Right ventricle myocardium superior (tissue), 1 donor: ENCODE measurements around the gene FBXO9. TPM values are rescaled to one million over a fixed set of nuclear protein-coding genes. Genes with fewer than 3 reads are reported as not detected.
"Not testable (repeated sequence)": the region's sequence is repeated elsewhere in the genome, so short reads cannot be mapped to it uniquely, and the experiment has no call there.

Source experiments
- ATAC-seq: fragments of 200-7000 bp; cut with Tn5 transposase; one replicate; pipeline ENCODE4 v1.9.1; 2020; ENCODE audit warnings: mild to moderate bottlenecking; ENCODE audit not compliant: poor library complexity
- DNase-seq: peaks from one replicate; pipeline ENCODE4 v3.0.0-alpha.2; 2020
- intact Hi-C: fragments of 100-400 bp; cut with DNase I; formaldehyde crosslinking; loops from one replicate; pipeline ENCODE4 v1.11.2; 2022
- total RNA-seq: library from RNA; stranded (reverse); fragmentation: NEBNext Ultra II Directional; extraction: Animal tissue kit (Norgen Biotek cat#: 25700); gene quantifications from one replicate; pipeline ENCODE4 v1.2.1, GENCODE V29; 2021
- donor health status: DM: no; HTN: yes; CAD: no; lungs with severe emphysema.

The FBXO9 gene
- total RNA-seq, 1 donor from 2014 or later, result 40.2 TPM

GRCh38 chr6:53044071-53044470 lies 21.1 kb upstream of the FBXO9 start:
- ATAC-seq (peak; percentile 61), DNase-seq (no peak)
- intact Hi-C loops, result loop anchor here (5.0 kb wide), 1 partner anchor 47 kb away; the partner anchor contains the start of gene GSTA4

GRCh38 chr6:53044572-53044971 lies 20.6 kb upstream of the FBXO9 start:
- DNase-seq (no peak), ATAC-seq (no peak)
- intact Hi-C loops, result loop anchor here (5.0 kb wide), 1 partner anchor 47 kb away; the partner anchor contains the start of gene GSTA4

- intact Hi-C loops, result no loop called here
- ATAC-seq (no peak), DNase-seq (no peak)
These were observed 19.1 kb upstream of the FBXO9 start for GRCh38 chr6:53045891-53046673.

GRCh38 chr6:53048431-53049195 lies 16.6 kb upstream of the FBXO9 start:
- intact Hi-C loops, result no loop called here
- ATAC-seq, result no peak
- no peak for DNase-seq

- DNase-seq (no peak), ATAC-seq (no peak)
- intact Hi-C loops, result no loop called here
These were observed 15.8 kb upstream of the FBXO9 start for GRCh38 chr6:53049415-53049814.

DNA sequence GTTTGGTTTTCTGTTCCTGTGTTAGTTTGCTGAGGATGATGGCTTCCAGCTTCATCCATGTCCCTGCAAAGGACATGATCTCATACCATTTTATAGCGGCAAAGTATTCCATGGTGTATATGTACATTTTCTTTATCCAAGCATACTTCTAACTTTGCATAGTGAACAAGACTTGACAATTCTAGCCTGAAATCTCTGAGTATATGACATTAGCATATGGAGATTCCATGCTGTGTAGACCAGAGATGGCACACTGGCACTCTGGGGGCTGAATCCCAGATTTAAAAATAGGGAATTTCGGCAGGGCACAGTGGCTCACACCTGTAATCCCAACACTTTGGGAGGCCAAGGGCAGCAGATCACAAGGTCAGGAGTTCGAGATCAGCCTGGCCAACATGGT lies 13.1 kb upstream of the FBXO9 start:
- ATAC-seq, DNase-seq, intact Hi-C loops: not testable (repeated sequence)

DNA sequence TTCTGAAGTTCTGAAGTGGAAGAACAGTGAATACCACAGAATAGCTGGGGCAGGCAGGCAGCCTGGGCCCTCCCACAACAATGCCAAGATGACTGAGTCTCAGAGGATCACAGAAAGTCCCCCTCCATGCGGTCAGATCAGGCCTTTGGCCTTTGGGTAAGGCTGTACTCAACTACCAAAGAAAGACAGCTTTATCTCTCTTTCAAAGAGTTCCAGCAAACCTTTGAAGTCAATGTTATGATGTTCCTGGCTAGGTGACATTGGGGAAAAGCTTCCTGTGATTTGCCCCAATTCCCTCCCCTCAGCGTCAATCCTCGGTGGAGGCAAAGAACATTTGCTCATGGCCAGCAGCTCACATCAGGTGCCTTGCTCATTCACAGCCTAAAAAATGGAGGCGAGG lies 10.7 kb upstream of the FBXO9 start:
- ATAC-seq (no peak), DNase-seq (no peak)
- intact Hi-C loops, result no loop called here

DNA sequence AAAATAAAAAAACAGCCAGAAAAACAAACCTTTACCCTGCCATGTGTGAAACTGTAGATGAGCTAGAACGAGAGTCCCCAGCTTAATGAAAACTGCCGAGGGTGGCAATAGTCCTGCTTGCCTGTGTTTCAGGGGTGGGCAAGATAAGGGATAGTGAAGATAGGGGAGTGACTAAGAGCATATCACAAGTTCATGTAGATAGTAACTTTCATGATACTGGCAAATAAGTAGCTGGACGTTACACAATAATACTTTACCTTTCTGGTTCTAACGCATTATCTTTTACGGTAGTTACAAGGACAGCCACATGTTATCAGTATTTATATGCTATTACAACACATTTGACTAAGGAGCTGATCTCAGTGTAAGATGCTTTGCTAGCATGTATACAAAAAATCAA lies 9.3 kb upstream of the FBXO9 start:
- ATAC-seq, result no peak
- no peak for DNase-seq
- intact Hi-C loops, result no loop called here

- DNase-seq (no peak), ATAC-seq (no peak)
- intact Hi-C loops, result no loop called here
These were observed 8.9 kb upstream of the FBXO9 start for GRCh38 chr6:53056273-53056672.

DNA sequence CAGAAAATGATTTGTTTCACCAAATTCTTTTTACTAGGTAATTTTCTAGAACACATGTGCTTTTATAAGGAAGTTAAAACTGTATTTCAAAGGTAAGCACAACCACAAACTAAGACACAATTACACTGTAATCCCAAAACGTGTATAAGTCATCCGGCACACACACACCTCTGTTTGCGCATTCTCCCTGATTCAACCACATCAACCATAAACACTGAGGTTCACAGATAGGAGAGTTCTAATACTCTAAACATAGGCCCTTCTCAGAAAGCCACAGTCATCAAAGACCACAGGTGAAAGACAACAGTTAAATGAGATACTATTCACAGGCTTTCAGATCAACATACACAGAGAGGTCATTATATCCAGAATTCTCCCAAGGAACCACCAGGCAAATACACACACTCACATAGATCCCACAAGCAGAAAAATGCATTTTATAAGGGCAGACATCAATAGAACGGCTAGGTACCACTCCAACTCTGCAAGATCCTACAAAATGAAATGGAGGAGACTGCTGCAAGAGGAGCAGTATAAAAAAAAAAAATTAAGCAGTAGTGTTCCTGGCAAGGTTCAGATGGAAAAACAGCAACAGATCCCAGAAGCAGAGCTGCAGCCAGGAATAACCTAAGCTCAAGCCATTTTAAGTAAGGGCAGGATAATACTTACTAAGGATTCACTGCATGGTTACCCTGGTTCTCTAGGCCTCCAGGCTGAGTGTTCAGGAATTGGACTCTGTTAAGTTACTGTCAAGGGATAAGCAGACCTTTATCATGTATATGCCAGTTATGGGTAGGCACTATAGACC lies 6.6 kb upstream of the FBXO9 start:
- no peak for DNase-seq
- intact Hi-C loops, result no loop called here
- ATAC-seq, result peak; percentile 25

- ATAC-seq (no peak), DNase-seq (no peak)
- intact Hi-C loops, result no loop called here
These were observed 5.3 kb upstream of the FBXO9 start for GRCh38 chr6:53059648-53060589.

GRCh38 chr6:53062169-53062539 lies 3.0 kb upstream of the FBXO9 start:
- DNase-seq, result no peak
- no peak for ATAC-seq
- intact Hi-C loops, result no loop called here

DNA sequence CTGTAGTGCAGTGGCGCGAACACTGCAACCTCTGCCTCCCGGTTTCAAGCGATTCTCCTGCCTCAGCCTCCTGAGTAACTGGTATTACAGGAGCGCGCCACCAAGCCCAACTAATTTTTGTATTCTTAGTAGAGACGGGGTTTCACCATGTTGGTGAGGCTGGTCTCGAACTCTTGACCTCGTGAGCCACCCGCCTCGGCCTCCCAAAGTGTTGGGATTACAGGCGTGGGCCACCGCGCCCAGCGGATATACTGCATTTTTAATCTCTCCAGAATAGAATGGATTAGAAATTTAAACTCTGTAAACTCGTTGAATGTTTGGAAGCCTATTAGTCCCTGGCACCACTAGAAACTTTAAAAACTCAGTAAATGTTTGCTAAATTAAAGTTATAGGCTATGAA lies 949 bp upstream of the FBXO9 start:
- not testable (repeated sequence) for DNase-seq, ATAC-seq
- intact Hi-C loops, result loop anchor here (2.0 kb wide), 1 partner anchor 69 kb away; the partner anchor contains the start of gene GSTA4

DNA sequence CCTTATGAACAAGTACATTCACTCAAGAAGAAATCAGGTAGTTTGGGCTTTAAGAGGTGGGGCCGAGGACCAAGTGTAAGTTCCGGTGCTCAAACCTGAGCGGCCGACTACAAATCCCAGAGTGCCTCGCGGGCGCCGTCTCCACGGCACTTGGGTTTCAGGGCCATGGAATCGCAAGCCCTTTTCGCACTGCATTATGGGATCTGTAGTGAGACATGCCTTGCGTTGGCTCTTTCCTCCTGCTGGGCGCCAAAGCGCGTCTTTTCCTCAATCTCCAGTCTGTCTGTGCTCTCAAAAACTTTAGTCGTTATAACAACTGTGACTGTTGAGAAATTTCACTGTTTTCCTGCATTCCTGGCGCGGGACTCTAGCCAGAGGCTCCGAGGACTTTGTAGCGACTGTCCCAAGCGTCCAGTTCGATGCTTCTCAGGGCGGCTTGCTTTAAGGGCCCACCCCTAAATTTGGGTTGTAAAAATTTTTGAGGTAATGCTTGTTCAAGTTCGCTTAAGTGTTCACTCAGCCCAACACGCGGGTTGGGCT lies 408 bp upstream of the FBXO9 start:
- ATAC-seq (peak; percentile 92), DNase-seq (peak; percentile 98)
- intact Hi-C loops, result loop anchor here (2.0 kb wide), 1 partner anchor 70 kb away; the partner anchor contains the start of gene GSTA4

GRCh38 chr6:53066077-53066417 lies 843 bp downstream of the FBXO9 start:
- intact Hi-C loops, result no loop called here
- peak; percentile 1 for ATAC-seq
- DNase-seq, result peak; percentile 60

DNA sequence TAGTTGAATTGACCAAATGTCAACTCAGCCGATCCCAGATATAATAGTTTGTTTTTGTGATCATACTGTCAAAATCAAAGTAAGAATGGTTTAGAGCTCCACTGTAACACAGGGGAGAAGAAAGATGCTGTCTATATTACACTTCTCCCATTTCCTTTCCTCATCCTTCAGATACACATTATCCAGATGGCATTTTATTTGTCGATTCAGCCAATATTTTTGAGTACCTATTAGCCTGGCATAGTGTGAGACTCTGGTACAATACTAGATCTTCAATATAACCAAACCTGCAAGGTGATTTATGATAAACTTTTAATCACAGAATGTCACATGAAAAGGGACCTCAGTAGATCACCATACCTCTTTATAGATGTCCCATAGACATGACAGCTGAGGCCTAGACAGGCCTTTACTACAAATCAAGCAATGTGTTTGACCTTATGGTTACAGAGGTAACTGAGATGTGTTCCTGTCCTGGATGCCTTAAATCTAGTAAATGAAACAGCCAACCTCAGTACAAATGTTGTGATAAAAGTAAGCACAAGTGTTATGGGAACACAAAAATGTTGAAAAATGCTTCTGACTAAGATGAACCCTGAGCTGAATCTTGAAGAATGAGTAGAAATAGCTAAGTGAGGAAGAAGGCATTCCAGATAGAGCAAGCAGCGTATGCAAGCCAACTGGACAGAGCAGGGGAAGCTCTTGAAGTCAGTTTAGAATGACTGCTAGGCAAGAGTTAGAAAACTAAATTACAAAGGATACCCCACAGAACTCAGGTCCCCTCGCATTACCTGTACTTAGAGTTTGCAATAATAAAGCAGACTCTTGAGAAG lies 1.9 kb downstream of the FBXO9 start:
- intact Hi-C loops, result no loop called here
- DNase-seq (no peak), ATAC-seq (no peak)

GRCh38 chr6:53067849-53068361 lies 2.7 kb downstream of the FBXO9 start:
- DNase-seq (no peak), ATAC-seq (no peak)
- intact Hi-C loops, result no loop called here
